Measurements from ENCODE around the gene SLC45A1.

DNA sequence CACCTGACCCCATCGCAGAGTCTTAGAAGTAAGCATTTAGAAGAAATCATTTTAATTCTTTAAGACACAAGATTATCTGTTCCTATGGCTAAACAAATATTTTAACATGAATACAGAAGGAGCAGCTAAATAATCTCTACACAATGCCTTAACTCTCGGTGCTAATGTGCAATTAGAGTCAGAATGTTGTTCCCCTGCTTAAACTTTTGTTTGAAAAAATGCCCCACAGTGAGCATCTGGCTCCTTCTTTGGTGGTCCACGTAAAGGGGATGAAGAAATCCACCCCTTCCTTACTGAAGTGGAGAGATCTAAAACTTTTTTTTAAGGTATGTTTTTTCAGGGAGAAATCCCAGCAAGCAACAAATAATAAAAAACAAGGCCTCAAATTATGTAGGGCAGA is 55.2 kb downstream of the SLC45A1 start:
- TF ChIP-seq EZH2phosphoT487 (IDR thresholded peaks at IDR 0.05; ENCODE audit: borderline replicate concordance) (no peak), JUND (IDR thresholded peaks at IDR 0.05) (no peak), FOSL1 (IDR thresholded peaks at IDR 0.05; ENCODE audit: low read depth) (no peak), SIN3A (IDR thresholded peaks at IDR 0.05; ENCODE audit: low read depth) (no peak), ZFX (IDR thresholded peaks at IDR 0.05) (no peak), CBX3 (IDR thresholded peaks at IDR 0.05; ENCODE audit: low read depth) (no peak), POLR2A (IDR thresholded peaks at IDR 0.05; ENCODE audit: borderline replicate concordance, extremely low read depth, insufficient read depth, insufficient read length) (no peak), POLR2AphosphoS5 (IDR thresholded peaks at IDR 0.05; ENCODE audit: low read depth, low read length) (no peak), CEBPB (IDR thresholded peaks at IDR 0.05; ENCODE audit: low read depth) (no peak), YY1 (IDR thresholded peaks at IDR 0.05; ENCODE audit: extremely low read depth, insufficient replicate concordance, low read depth, low read length) (no peak)
- TF ChIP-seq, protein P1, sequence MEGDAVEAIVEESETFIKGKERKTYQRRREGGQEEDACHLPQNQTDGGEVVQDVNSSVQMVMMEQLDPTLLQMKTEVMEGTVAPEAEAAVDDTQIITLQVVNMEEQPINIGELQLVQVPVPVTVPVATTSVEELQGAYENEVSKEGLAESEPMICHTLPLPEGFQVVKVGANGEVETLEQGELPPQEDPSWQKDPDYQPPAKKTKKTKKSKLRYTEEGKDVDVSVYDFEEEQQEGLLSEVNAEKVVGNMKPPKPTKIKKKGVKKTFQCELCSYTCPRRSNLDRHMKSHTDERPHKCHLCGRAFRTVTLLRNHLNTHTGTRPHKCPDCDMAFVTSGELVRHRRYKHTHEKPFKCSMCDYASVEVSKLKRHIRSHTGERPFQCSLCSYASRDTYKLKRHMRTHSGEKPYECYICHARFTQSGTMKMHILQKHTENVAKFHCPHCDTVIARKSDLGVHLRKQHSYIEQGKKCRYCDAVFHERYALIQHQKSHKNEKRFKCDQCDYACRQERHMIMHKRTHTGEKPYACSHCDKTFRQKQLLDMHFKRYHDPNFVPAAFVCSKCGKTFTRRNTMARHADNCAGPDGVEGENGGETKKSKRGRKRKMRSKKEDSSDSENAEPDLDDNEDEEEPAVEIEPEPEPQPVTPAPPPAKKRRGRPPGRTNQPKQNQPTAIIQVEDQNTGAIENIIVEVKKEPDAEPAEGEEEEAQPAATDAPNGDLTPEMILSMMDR (IDR thresholded peaks at IDR 0.05 in 2 of 3, conservative IDR thresholded peaks at IDR 0.05 in 1 of 3; ENCODE audit: borderline replicate concordance in 1 of 3, insufficient read depth in 1 of 3, low read depth in 2 of 3, low read length in 2 of 3): no peak
- TF ChIP-seq, protein P2, sequence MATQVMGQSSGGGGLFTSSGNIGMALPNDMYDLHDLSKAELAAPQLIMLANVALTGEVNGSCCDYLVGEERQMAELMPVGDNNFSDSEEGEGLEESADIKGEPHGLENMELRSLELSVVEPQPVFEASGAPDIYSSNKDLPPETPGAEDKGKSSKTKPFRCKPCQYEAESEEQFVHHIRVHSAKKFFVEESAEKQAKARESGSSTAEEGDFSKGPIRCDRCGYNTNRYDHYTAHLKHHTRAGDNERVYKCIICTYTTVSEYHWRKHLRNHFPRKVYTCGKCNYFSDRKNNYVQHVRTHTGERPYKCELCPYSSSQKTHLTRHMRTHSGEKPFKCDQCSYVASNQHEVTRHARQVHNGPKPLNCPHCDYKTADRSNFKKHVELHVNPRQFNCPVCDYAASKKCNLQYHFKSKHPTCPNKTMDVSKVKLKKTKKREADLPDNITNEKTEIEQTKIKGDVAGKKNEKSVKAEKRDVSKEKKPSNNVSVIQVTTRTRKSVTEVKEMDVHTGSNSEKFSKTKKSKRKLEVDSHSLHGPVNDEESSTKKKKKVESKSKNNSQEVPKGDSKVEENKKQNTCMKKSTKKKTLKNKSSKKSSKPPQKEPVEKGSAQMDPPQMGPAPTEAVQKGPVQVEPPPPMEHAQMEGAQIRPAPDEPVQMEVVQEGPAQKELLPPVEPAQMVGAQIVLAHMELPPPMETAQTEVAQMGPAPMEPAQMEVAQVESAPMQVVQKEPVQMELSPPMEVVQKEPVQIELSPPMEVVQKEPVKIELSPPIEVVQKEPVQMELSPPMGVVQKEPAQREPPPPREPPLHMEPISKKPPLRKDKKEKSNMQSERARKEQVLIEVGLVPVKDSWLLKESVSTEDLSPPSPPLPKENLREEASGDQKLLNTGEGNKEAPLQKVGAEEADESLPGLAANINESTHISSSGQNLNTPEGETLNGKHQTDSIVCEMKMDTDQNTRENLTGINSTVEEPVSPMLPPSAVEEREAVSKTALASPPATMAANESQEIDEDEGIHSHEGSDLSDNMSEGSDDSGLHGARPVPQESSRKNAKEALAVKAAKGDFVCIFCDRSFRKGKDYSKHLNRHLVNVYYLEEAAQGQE (IDR thresholded peaks at IDR 0.05; ENCODE audit: low read depth): no peak

All from HCT116 (cell line).